Common myeloid progenitor, CD34-positive (primary cell): ENCODE results near the gene CCDC61.

Experiments used
- CTCF ChIA-PET: fragments of 350-600 bp; sonication (Branson Sonifier 250); formaldehyde crosslinking; loops from one replicate; lab custom pipeline; 2021; ENCODE audit warnings: antibody characterized with exemption; lab: Charles Lee
- POLR2A ChIA-PET: fragments of 350-600 bp; sonication (Branson Sonifier 250); formaldehyde crosslinking; loops from one replicate; lab custom pipeline; 2021; ENCODE audit warnings: antibody characterized with exemption; lab: Charles Lee
- DNase-seq, 3 donors: peaks; one replicate each; pipeline versions ENCODE4 v3.0.0 to v3.0.0-alpha.2; 2013
- H3K27ac ChIP-seq, 2 experiments: 1 replicate in 1 of 2; 2 replicates in 1 of 2; pipeline ENCODE4 v1.7.0; 2013; ENCODE audit warnings: inconsistent platforms in 2 of 2, low read length in 2 of 2, mild to moderate bottlenecking in 2 of 2, low read depth in 1 of 2, moderate library complexity in 1 of 2; ENCODE audit not compliant: severe bottlenecking in 2 of 2, insufficient read depth in 1 of 2, poor library complexity in 1 of 2
- H3K27me3 ChIP-seq, 5 experiments: replicated peaks in 2 of 5; 1 replicate in 3 of 5; 2 replicates in 2 of 5; pipeline versions ENCODE4 v1.6.1 to v1.7.0; 2013; ENCODE audit warnings: low read length in 4 of 5, mild to moderate bottlenecking in 2 of 5, moderate library complexity in 2 of 5, inconsistent platforms in 1 of 5; ENCODE audit not compliant: insufficient read depth in 5 of 5, control insufficient read depth in 4 of 5
- H3K36me3 ChIP-seq, 4 experiments: 1 replicate in 2 of 4; 2 replicates in 2 of 4; pipeline versions ENCODE4 v1.6.1 to v1.7.0; 2013; ENCODE audit warnings: low read length in 3 of 4, control low read depth in 1 of 4, mild to moderate bottlenecking in 1 of 4; ENCODE audit not compliant: control insufficient read depth in 4 of 4, insufficient read depth in 4 of 4
- H3K4me1 ChIP-seq, 4 experiments: 1 replicate in 3 of 4; 2 replicates in 1 of 4; pipeline versions ENCODE4 v1.6.1 to v1.7.1; 2013; ENCODE audit warnings: low read length in 3 of 4, mild to moderate bottlenecking in 3 of 4, control low read depth in 1 of 4, inconsistent platforms in 1 of 4, moderate library complexity in 1 of 4; ENCODE audit not compliant: control insufficient read depth in 4 of 4, insufficient read depth in 4 of 4; ENCODE audit errors: control extremely low read depth in 1 of 4
- H3K4me3 ChIP-seq, 7 experiments: 1 replicate in 4 of 7; 2 replicates in 3 of 7; pipeline versions ENCODE4 v1.5.1 to v1.7.0; 2013; ENCODE audit warnings: mild to moderate bottlenecking in 7 of 7, low read length in 6 of 7, moderate library complexity in 6 of 7, inconsistent platforms in 2 of 7, low read depth in 2 of 7, control low read depth in 1 of 7; ENCODE audit not compliant: insufficient read depth in 4 of 7, control insufficient read depth in 1 of 7; ENCODE audit errors: extremely low read depth in 1 of 7
- H3K9me3 ChIP-seq, 5 experiments: 1 replicate in 4 of 5; 2 replicates in 1 of 5; pipeline versions ENCODE4 v1.6.1 to v1.7.1; 2013; ENCODE audit warnings: low read length in 4 of 5, mild to moderate bottlenecking in 2 of 5, inconsistent platforms in 1 of 5, low read depth in 1 of 5, moderate library complexity in 1 of 5; ENCODE audit not compliant: control insufficient read depth in 4 of 5, insufficient read depth in 2 of 5; ENCODE audit errors: control extremely low read depth in 1 of 5
- WGBS: methylation state at CpG from one replicate; pipeline ENCODE4 v1.1.5; 2013; ENCODE audit not compliant: insufficient coverage; 5-methylcytosine and 5-hydroxymethylcytosine counted together

The CCDC61 gene

DNA sequence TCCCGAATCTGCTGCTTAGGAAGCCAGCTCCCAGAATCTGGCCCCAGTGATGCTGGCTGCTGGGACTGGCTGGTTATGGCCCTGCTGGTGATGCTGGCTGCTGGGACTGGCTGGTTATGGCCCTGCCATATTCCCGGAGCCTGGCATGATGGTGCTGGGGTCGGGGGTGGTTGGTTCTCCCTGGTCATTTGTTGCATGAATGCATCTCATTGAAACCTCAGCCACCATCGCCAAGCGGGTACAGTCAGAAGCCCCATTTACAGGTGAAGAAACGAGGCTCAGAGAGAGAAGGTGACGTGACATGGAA is 25.5 kb downstream of the CCDC61 start:
- CTCF ChIA-PET, result interaction anchor here (1.0 kb wide), 1 partner anchor 104 kb away, joined by 5 read pairs; no protein-coding TSS in a partner anchor
- POLR2A ChIA-PET, result no interaction called here

DNA sequence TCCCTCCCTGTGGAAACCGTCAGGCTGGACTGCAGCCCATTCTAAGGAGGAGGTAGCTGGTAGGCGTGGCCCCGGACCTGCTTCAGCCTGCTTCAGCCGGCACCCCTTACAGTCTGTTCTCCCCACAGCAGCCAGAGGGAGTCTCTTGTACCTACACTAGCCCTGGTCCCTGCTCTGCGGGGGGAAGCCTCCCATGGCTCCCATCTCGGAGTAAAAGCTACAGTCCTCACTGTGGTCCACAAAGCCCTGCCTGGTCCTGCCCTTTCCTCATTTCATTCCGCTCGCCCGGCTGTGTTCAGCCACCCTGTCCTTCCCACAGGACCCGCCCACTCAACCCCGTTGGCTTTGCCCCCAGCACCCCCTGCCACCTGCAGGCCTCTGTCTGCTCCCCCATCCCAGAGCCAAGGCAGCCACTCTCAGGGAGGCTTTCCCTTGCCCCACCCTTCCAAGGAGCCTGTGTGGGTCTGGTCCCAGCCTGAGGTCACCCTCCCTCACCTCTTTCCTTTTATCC is 26.3 kb downstream of the CCDC61 start:
- ChIA-PET POLR2A (no interaction called here), CTCF (interaction anchor here (1.0 kb wide), 1 partner anchor 104 kb away, joined by 5 read pairs; no protein-coding TSS in a partner anchor)
- H3K4me1 ChIP-seq, result peaks cover 0 to 6% (median 2%) of the 10 kb centered on the region in 4 experiments
- H3K9me3 ChIP-seq, result peaks cover 0 to 1% (median 0%) of the 10 kb centered on the region in 5 experiments
- H3K27ac ChIP-seq, result no peak overlapping the region
- peaks cover 0 to 52% (median 19%) of the 10 kb centered on the region in 5 experiments for H3K27me3 ChIP-seq
- H3K4me3 ChIP-seq, result no peak overlapping the region
- WGBS, result 77% methylated on average over 11 of the region's 11 CpGs
- DNase-seq, result no peak
- peaks cover 0 to 2% (median 0%) of the 10 kb centered on the region in 4 experiments for H3K36me3 ChIP-seq

More for the DNA sequence above, 25.5 kb downstream of the CCDC61 start:
- Histone ChIP-seq H3K27me3 (peaks cover 0 to 53% (median 23%) of the 10 kb centered on the region in 5 experiments), H3K4me1 (peaks cover 0 to 14% (median 10%) of the 10 kb centered on the region in 4 experiments), H3K9me3 (no peaks in the 10 kb centered on the region), H3K27ac (no peak overlapping the region), H3K36me3 (peaks cover 0 to 2% (median 0%) of the 10 kb centered on the region in 4 experiments), H3K4me3 (no peak overlapping the region)
- DNase-seq, result no peak
- 98% methylated on average over 7 of the region's 7 CpGs for WGBS

DNA sequence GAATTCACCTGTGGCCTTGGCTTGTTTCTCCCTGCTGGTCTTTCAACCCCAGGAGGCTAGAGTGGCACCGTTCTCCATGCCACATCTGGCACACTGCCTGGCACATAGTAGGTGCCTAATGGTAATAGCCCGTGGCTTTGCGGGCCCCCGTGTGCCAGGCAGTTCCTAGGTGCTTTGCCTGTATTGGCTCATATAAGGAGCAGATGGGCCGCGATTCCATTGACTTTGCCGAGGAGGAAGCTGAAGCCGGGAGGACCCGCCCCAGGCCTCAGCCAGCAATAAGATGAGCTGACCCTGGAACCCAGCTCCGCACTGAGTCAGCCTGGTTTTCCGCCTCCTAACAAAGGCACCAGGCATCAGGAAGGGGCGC is 26.8 kb downstream of the CCDC61 start:
- CTCF ChIA-PET, result no interaction called here
- DNase-seq, result no peak
- WGBS, result 59% methylated on average over 11 of the region's 12 CpGs
- Histone ChIP-seq H3K4me1 (peaks cover 0 to 5% (median 1%) of the 10 kb centered on the region in 4 experiments), H3K4me3 (no peak overlapping the region), H3K36me3 (peaks cover 0 to 2% (median 0%) of the 10 kb centered on the region in 4 experiments), H3K27ac (no peak overlapping the region), H3K9me3 (peaks cover 0 to 1% (median 0%) of the 10 kb centered on the region in 5 experiments), H3K27me3 (peaks cover 0 to 55% (median 19%) of the 10 kb centered on the region in 5 experiments)
- POLR2A ChIA-PET, result no interaction called here

GRCh38 chr19:46022431-46023310 is 27.4 kb downstream of the CCDC61 start, which contains the start of gene PGLYRP1:
Gene PGLYRP1, minus strand, starts transcription at chr19:46023053. Its CDS starts 32 bp downstream, at chr19:46023021.
- DNase-seq, result no peak
- ChIA-PET POLR2A (no interaction called here), CTCF (interaction anchor here (1.5 kb wide), 1 partner anchor 20 kb away, joined by 3 read pairs; no protein-coding TSS in a partner anchor)
- Histone ChIP-seq H3K4me1 (peaks cover 0 to 5% (median 0%) of the 10 kb centered on the region in 4 experiments), H3K4me3 (no peak within 1 kb of the TSS), H3K27me3 (peaks cover 0 to 56% (median 19%) of the 10 kb centered on the region in 5 experiments), H3K9me3 (peaks cover 0 to 1% (median 0%) of the 10 kb centered on the region in 5 experiments), H3K36me3 (peaks cover 0 to 2% (median 0%) of the 10 kb centered on the region in 4 experiments), H3K27ac (no peak within 1 kb of the TSS)
- WGBS, result 33% methylated on average over 47 of the region's 47 CpGs

DNA sequence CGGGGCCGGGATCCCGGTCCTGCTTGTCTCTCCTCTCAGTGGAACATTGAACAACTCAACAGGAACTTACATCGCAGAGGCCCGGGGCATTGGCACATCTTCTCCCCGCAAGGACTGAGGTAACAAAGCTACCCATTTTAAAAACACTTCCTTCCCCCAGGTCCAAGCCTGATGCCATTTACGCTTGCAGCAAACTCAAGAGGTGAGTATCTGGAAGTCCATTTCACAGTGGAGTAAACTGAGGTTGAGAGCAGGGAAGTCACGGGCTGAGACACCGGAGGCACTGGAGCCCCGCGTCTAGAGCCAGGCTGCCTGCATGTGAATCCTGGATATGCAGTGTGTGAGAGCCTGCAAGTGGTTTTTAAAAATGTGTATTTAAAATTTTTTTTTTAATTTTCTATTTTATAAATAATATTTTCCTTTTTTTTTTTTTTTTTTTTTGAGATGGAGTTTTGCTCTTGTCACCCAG is 28.1 kb downstream of the CCDC61 start:
- ChIA-PET CTCF (interaction anchor here (1.5 kb wide), 1 partner anchor 19 kb away, joined by 3 read pairs; no protein-coding TSS in a partner anchor), POLR2A (no interaction called here)
- 47% methylated on average over 6 of the region's 11 CpGs for WGBS
- Histone ChIP-seq H3K4me3 (no peak overlapping the region), H3K36me3 (peaks cover 0 to 2% (median 0%) of the 10 kb centered on the region in 4 experiments), H3K27me3 (peaks cover 0 to 59% (median 19%) of the 10 kb centered on the region in 5 experiments), H3K4me1 (peaks cover 0 to 5% (median 0%) of the 10 kb centered on the region in 4 experiments), H3K27ac (no peak overlapping the region), H3K9me3 (peaks cover 0 to 1% (median 0%) of the 10 kb centered on the region in 5 experiments)
- DNase-seq, result no peak

DNA sequence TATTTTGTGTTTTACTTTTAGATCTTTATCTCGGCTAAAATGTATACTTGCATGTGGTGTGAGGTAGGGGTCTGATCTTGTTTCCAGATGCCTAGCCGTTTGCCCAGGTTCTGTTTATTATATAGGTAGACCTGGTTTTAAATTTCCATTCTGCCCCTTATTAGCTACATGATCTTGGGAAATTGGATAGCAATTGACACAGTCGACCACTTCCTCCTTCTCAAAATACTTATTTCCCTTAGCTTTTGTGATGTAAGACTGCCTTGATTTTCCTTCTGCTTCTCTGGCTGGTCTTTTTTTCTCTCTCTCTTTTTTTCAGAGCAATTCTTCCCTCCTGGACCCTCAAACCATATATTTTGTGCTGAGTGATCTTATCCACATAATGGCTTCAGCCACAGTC is 30.6 kb downstream of the CCDC61 start:
- Histone ChIP-seq H3K27ac (no peak overlapping the region), H3K4me1 (peaks cover 0 to 5% (median 0%) of the 10 kb centered on the region in 4 experiments), H3K27me3 (peaks cover 0 to 62% (median 21%) of the 10 kb centered on the region in 5 experiments), H3K4me3 (no peak overlapping the region), H3K9me3 (peaks cover 0 to 1% (median 0%) of the 10 kb centered on the region in 5 experiments), H3K36me3 (no peaks in the 10 kb centered on the region)
- POLR2A ChIA-PET, result no interaction called here
- CTCF ChIA-PET, result interaction anchor here (1.0 to 5.2 kb wide), 7 partner anchors 20 to 240 kb away, joined by 3 to 36 read pairs (median 4); no protein-coding TSS in a partner anchor
- peak in 1 of 3 donors; percentile 21 for DNase-seq
- WGBS, result 0% methylated on average over 1 of the region's 3 CpGs
